ENCODE results near the gene SLC25A27. TPM values are rescaled to one million over a fixed set of nuclear protein-coding genes. Genes with fewer than 3 reads are reported as not detected.

Gene SLC25A27
- total and polyA plus RNA-seq, 2 donors (not counting 1 experiment from before 2014, with no cell fraction given) = 0.75 to 3.8 TPM

- Mint-ChIP-seq H3K9me3 (ENCODE audit: insufficient read depth) (peaks cover 3% of the 10 kb centered on the region), H3K27ac (no peak overlapping the region), H3K27me3 (peaks cover 18% of the 10 kb centered on the region), H3K4me3 (peak overlapping the region; percentile 49), H3K4me1 (peaks cover 9% of the 10 kb centered on the region)
- Histone ChIP-seq H3K4me2 (replicated peaks; ENCODE audit: low read depth, low read length, poor library complexity, severe bottlenecking) (no peak overlapping the region), H3K9me3 (ENCODE audit: control extremely low read depth in 1 of 3, control insufficient read depth in 2 of 3, insufficient read depth in 1 of 3, low read length in 2 of 3) (no peaks in the 10 kb centered on the region), H3K79me2 (ENCODE audit: control insufficient read depth, insufficient read depth, low read length) (no peaks in the 10 kb centered on the region), H3K4me1 (ENCODE audit: control insufficient read depth in 2 of 2, insufficient read depth in 2 of 2, low read length in 2 of 2) (no peaks in the 10 kb centered on the region), H3K9ac (ENCODE audit: low read length) (no peak overlapping the region), H3K4me3 (ENCODE audit: control extremely low read depth in 1 of 5, extremely low read depth in 1 of 5, insufficient read depth in 1 of 5, low read depth in 2 of 5, low read length in 4 of 5) (no peak overlapping the region), H3K36me3 (replicated peaks in 1 of 2; ENCODE audit: control extremely low read depth in 1 of 2, control insufficient read depth in 1 of 2, extremely low read depth in 1 of 2, insufficient read depth in 2 of 2, low read length in 1 of 2) (no peaks in the 10 kb centered on the region), H4K20me1 (ENCODE audit: control insufficient read depth, insufficient read depth, low read length, poor library complexity, severe bottlenecking) (no peaks in the 10 kb centered on the region), H3K27me3 (replicated peaks in 1 of 4; ENCODE audit: control extremely low read depth in 1 of 4, control insufficient read depth in 3 of 4, insufficient read depth in 4 of 4, low read length in 3 of 4) (peaks cover 0 to 4% (median 0%) of the 10 kb centered on the region in 4 experiments), H3K27ac (ENCODE audit: low read length in 2 of 2) (no peak overlapping the region), H2AFZ (ENCODE audit: insufficient read depth, low read depth, low read length, poor library complexity, severe bottlenecking) (no peak overlapping the region)
- ATAC-seq (ENCODE audit: low read depth) (no peak), DNase-seq (no peak)
- ChIA-PET POLR2A (no interaction called here), CTCF (interaction anchor here (0.8 to 1.4 kb wide), 5 partner anchors 11 to 697 kb away, joined by 3 to 8 read pairs (median 3); no protein-coding TSS in a partner anchor)
- intact Hi-C loops (cut with micrococcal nuclease) = loop anchor here (1.0 kb wide), 2 partner anchors 208 to 406 kb away; no protein-coding TSS in a partner anchor
- TF ChIP-seq CTCF (IDR thresholded peaks at IDR 0.05) = no peak
- TF ChIP-seq EZH2 (IDR thresholded peaks at IDR 0.05; ENCODE audit: borderline replicate concordance, insufficient read depth, low read depth, low read length, poor library complexity, severe bottlenecking) = no peak
- WGBS (ENCODE audit: insufficient coverage) = no CpG with 5 or more reads among the region's 4 CpGs
Measured at GRCh38 chr6:46626976-46627375, 25.8 kb upstream of the SLC25A27 start.

GRCh38 chr6:46628498-46628897 lies 24.3 kb upstream of the SLC25A27 start:
- no peak overlapping the region for H3K4me2 ChIP-seq (replicated peaks; ENCODE audit: low read depth, low read length, poor library complexity, severe bottlenecking)
- H4K20me1 ChIP-seq (ENCODE audit: control insufficient read depth, insufficient read depth, low read length, poor library complexity, severe bottlenecking) = no peaks in the 10 kb centered on the region
- WGBS (ENCODE audit: insufficient coverage) = no CpG with 5 or more reads among the region's 1 CpG
- H3K27me3 Mint-ChIP-seq = peaks cover 10% of the 10 kb centered on the region
- no peak overlapping the region for H3K4me3 Mint-ChIP-seq
- H2AFZ ChIP-seq (ENCODE audit: insufficient read depth, low read depth, low read length, poor library complexity, severe bottlenecking) = no peak overlapping the region
- intact Hi-C loops (cut with micrococcal nuclease) = no loop called here
- H3K36me3 ChIP-seq (replicated peaks in 1 of 2; ENCODE audit: control extremely low read depth in 1 of 2, control insufficient read depth in 1 of 2, extremely low read depth in 1 of 2, insufficient read depth in 2 of 2, low read length in 1 of 2) = no peaks in the 10 kb centered on the region
- POLR2A ChIA-PET = no interaction called here
- peaks cover 0 to 4% (median 0%) of the 10 kb centered on the region in 4 experiments for H3K27me3 ChIP-seq (replicated peaks in 1 of 4; ENCODE audit: control extremely low read depth in 1 of 4, control insufficient read depth in 3 of 4, insufficient read depth in 4 of 4, low read length in 3 of 4)
- CTCF ChIA-PET = no interaction called here
- no peak overlapping the region for H3K4me3 ChIP-seq (ENCODE audit: control extremely low read depth in 1 of 5, extremely low read depth in 1 of 5, insufficient read depth in 1 of 5, low read depth in 2 of 5, low read length in 4 of 5)
- no peaks in the 10 kb centered on the region for H3K4me1 ChIP-seq (ENCODE audit: control insufficient read depth in 2 of 2, insufficient read depth in 2 of 2, low read length in 2 of 2)
- no peak overlapping the region for H3K9ac ChIP-seq (ENCODE audit: low read length)
- no peaks in the 10 kb centered on the region for H3K9me3 ChIP-seq (ENCODE audit: control extremely low read depth in 1 of 3, control insufficient read depth in 2 of 3, insufficient read depth in 1 of 3, low read length in 2 of 3)
- H3K27ac Mint-ChIP-seq = no peak overlapping the region
- H3K27ac ChIP-seq (ENCODE audit: low read length in 2 of 2) = no peak overlapping the region
- H3K79me2 ChIP-seq (ENCODE audit: control insufficient read depth, insufficient read depth, low read length) = no peaks in the 10 kb centered on the region
- DNase-seq (no peak), ATAC-seq (ENCODE audit: low read depth) (no peak)
- TF ChIP-seq CTCF (IDR thresholded peaks at IDR 0.05) = no peak
- TF ChIP-seq EZH2 (IDR thresholded peaks at IDR 0.05; ENCODE audit: borderline replicate concordance, insufficient read depth, low read depth, low read length, poor library complexity, severe bottlenecking) = no peak
- H3K4me1 Mint-ChIP-seq = peaks cover 9% of the 10 kb centered on the region
- H3K9me3 Mint-ChIP-seq (ENCODE audit: insufficient read depth) = no peaks in the 10 kb centered on the region
